ENCODE results near the gene KDSR.

DNA sequence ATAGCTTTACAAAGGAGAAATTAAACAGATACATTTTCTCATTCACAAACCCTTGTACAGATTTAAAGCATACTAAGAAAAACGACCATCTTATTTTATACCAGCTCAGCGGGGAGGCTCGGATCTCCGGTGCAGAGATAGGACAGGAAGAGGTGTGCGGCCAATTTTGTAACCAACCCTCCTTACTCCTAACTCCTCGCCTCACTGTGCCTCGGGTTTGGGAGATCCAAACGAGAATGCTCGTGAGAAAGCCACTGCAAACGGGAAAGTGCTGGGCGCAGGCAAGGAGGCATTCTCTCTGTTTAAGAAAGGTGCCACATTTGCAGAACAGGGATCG, 1.2 kb downstream of the KDSR start:
- no peak for TF ChIP-seq EZH2phosphoT487 (IDR thresholded peaks at IDR 0.05; ENCODE audit: insufficient read depth, low read depth)
- no peak for TF ChIP-seq EZH2 (IDR thresholded peaks at IDR 0.05; ENCODE audit: insufficient read depth, poor library complexity, severe bottlenecking)
